ENCODE data around the gene KLHL13.

DNA sequence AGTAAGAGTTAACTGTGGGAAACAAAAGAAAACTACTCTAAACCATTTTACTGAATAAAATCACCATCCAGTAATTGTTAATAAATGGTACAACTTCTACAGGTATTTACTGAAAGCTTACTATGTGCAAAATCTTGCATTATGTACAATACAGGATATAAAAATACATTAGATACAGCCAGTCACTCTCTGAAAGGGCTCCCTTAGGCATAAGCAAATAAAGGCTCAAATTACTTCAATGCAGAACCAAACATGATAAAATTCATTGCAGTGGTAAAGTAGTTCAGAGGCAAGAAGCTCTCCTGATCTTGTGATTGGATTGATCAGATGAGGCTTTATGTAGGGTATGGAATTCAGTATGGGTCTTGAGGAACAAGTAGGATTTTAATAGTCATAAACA is 100.2 kb downstream of the KLHL13 start:
- TF ChIP-seq CTCF (IDR thresholded peaks at IDR 0.05; ENCODE audit: borderline replicate concordance, extremely low read depth, low read length, poor library complexity, severe bottlenecking): no peak
- no peak for TF ChIP-seq EZH2 (IDR thresholded peaks at IDR 0.05; ENCODE audit: borderline replicate concordance, low read depth, low read length, severe bottlenecking)

Data from DND-41 (cell line).